Measurements from ENCODE around the gene CFAP45. TPM values are rescaled to one million over a fixed set of nuclear protein-coding genes. Genes with fewer than 3 reads are reported as not detected.

Gene CFAP45
- total RNA-seq, 1 donor from 2014 or later, result 0.74 TPM

DNA sequence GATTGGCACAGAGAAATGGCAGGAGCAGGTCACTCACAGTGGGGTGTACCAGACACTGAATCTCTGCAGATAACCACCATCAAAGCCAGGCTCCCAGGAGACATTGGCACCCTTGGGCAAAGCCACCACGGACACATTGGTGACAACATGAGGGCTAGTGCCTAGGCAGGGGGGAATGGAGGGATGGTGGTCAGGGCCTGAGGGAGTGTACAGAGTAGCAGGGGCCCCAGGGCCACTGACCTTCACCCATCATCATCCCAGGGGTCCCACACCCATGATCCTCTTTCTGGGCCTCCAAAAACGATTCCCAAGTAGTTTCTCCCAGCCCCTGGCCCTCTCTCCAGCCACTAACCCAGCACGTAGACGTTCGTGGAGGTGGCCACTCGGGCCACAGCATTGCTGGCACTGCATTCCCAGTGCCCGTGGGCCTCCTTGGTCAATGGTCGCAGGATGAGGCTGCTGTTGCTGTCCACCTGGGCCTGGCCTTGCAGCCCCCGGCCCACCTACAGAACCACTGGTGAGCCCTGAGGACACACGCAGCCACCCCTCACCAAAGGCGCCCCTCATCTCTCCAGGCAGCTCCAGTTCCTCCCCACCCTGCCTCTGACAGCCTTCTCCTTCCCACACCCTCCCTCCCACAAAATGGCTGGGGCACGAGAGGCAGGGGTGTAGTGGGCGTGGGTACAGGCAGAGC lies 31.3 kb upstream of the CFAP45 start:
- H3K4me1 Mint-ChIP-seq (ENCODE audit: low read depth), result peaks cover 1% of the 10 kb centered on the region
- TF ChIP-seq, protein P1, sequence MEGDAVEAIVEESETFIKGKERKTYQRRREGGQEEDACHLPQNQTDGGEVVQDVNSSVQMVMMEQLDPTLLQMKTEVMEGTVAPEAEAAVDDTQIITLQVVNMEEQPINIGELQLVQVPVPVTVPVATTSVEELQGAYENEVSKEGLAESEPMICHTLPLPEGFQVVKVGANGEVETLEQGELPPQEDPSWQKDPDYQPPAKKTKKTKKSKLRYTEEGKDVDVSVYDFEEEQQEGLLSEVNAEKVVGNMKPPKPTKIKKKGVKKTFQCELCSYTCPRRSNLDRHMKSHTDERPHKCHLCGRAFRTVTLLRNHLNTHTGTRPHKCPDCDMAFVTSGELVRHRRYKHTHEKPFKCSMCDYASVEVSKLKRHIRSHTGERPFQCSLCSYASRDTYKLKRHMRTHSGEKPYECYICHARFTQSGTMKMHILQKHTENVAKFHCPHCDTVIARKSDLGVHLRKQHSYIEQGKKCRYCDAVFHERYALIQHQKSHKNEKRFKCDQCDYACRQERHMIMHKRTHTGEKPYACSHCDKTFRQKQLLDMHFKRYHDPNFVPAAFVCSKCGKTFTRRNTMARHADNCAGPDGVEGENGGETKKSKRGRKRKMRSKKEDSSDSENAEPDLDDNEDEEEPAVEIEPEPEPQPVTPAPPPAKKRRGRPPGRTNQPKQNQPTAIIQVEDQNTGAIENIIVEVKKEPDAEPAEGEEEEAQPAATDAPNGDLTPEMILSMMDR (IDR thresholded peaks at IDR 0.05; ENCODE audit: unreplicated experiment), result no peak
- H3K9me3 Mint-ChIP-seq (ENCODE audit: low read depth), result no peaks in the 10 kb centered on the region
- H3K27ac Mint-ChIP-seq, result no peak overlapping the region
- no peaks in the 10 kb centered on the region for H3K27me3 Mint-ChIP-seq
- H3K36me3 Mint-ChIP-seq (ENCODE audit: insufficient read depth), result peaks cover 41% of the 10 kb centered on the region
- no peak overlapping the region for H3K4me3 Mint-ChIP-seq (ENCODE audit: low read depth)
- no peak for DNase-seq (ENCODE audit: low spot score, unreplicated experiment)

DNA sequence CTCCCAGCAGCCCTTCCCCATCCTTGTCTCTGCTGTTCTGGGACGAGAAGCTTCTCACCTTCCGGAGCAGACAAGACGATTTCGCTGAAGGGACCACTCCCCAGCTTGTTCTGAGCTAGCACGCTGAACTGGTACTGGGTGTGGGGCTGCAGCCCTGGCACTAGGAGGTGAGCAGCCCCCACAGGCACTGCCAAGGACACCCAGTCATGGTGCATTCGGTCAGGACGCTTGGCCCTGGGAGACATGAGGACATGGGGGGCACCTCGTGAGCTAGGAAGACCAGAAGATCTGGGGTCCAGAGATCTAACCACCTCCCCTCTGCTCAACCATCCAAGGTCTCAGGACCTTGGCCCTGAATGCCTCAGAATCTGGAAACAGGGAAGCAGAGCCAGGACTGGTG lies 30.7 kb upstream of the CFAP45 start:
- DNase-seq (ENCODE audit: low spot score, unreplicated experiment), result no peak
- H3K27ac Mint-ChIP-seq, result no peak overlapping the region

DNA sequence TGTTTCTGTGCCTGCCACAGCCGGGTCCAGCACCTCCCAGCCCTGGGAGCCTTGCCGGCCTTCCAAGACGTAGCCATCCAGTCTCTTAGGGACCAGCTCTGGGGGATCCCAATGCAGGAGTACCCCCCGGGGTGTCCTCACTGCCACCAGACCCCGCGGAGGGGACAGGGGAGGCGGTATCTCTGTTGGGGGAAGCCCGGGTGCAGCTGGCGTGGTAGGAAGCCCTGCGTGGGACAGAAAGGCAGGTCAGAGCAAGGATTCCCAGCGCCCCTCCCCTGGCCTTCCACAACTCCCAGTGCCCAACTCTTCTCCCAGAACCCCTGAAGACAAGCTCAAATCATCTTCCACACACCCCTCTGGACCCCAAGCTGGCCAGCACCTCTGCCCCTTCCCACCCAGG lies 30.3 kb upstream of the CFAP45 start:
- Mint-ChIP-seq H3K27ac (no peak overlapping the region), H3K4me3 (ENCODE audit: low read depth) (no peak overlapping the region), H3K4me1 (ENCODE audit: low read depth) (peaks cover 9% of the 10 kb centered on the region), H3K9me3 (ENCODE audit: low read depth) (no peaks in the 10 kb centered on the region), H3K36me3 (ENCODE audit: insufficient read depth) (peaks cover 33% of the 10 kb centered on the region), H3K27me3 (no peaks in the 10 kb centered on the region)
- DNase-seq (ENCODE audit: low spot score, unreplicated experiment), result no peak
- TF ChIP-seq, protein P1 (IDR thresholded peaks at IDR 0.05; ENCODE audit: unreplicated experiment), result no peak

More for the DNA sequence above, 30.7 kb upstream of the CFAP45 start:
- peaks cover 6% of the 10 kb centered on the region for H3K4me1 Mint-ChIP-seq (ENCODE audit: low read depth)
- TF ChIP-seq, protein P1 (IDR thresholded peaks at IDR 0.05; ENCODE audit: unreplicated experiment), result no peak
- H3K9me3 Mint-ChIP-seq (ENCODE audit: low read depth), result no peaks in the 10 kb centered on the region
- H3K36me3 Mint-ChIP-seq (ENCODE audit: insufficient read depth), result peaks cover 37% of the 10 kb centered on the region
- H3K27me3 Mint-ChIP-seq, result no peaks in the 10 kb centered on the region
- no peak overlapping the region for H3K4me3 Mint-ChIP-seq (ENCODE audit: low read depth)

DNA sequence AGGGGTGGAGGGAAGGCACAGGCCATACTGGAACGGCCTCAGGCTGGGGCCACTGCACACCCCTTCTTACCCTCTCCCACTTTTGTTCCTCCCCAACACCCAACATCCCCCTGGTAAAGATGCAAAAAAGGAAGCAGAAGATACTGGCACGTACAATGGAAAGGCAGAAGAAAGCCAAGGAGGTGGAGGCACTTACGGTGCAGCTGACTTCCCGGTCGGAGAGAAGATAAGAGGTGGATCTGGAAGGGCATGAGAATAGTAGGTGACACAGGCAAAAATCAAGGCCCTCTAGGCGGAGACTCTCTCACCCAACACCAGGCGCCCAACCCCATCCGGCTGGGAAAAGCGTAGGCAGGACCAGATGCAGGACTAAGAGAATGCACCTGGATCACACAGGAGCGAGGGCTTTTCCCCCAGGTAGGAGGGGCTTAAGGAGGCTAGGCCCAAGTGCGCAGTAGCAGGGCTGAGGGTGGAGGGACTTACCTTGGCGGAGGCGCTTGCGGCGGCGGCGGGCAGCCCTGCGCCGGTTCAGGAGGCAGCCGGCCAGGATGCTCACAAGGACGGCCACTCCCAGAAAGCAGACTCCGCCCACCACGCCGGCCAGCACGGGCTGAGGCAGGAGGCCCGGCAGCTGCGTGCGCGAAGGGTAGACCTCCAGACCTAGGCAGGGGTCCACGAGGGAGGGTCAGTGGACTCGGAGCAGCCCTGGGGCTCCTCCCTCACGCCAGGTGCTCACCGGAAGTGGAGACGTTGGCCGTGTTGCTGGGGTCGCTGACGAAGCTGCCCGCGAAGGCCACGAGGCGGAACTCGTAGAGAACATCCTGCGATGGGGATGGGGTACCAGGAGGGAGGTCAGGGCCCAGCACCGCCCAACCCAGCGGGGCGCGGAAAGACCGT lies 29.4 kb upstream of the CFAP45 start:
- no peak overlapping the region for H3K4me3 Mint-ChIP-seq (ENCODE audit: low read depth)
- peaks cover 29% of the 10 kb centered on the region for H3K36me3 Mint-ChIP-seq (ENCODE audit: insufficient read depth)
- TF ChIP-seq, protein P1 (IDR thresholded peaks at IDR 0.05; ENCODE audit: unreplicated experiment), result no peak
- H3K4me1 Mint-ChIP-seq (ENCODE audit: low read depth), result peaks cover 9% of the 10 kb centered on the region
- H3K27me3 Mint-ChIP-seq, result no peaks in the 10 kb centered on the region
- DNase-seq (ENCODE audit: low spot score, unreplicated experiment), result no peak
- H3K27ac Mint-ChIP-seq, result no peak overlapping the region
- no peaks in the 10 kb centered on the region for H3K9me3 Mint-ChIP-seq (ENCODE audit: low read depth)

DNA sequence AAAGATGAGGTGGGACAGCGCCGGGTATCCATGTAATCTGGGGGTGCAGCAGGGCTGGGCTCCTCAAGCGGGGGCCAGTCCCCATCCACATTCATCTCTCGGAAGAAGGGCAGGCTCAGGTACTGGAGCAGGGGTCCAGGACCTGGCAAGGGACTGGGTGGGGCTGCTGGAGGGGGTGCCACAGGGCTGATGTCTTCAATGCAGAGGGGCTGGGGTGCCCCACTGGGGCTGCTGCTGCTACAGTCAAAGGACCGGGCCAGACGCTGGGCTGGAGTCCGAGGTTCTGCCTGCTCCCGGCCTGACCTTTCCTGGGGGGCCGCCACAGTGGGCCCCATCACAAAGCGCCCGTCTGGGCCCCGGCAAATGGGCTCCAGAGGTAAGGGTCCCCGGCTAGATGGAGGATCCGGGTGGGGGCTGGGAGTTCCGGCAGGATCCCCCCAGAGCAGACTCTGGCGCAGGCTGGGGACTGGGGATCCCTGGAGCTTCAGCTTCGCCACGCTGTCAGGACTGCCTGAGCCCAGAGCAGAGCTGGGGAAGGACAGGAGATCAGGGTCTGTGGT lies 28.6 kb upstream of the CFAP45 start:
- TF ChIP-seq, protein P1 (IDR thresholded peaks at IDR 0.05; ENCODE audit: unreplicated experiment), result no peak
- Mint-ChIP-seq H3K27ac (no peak overlapping the region), H3K36me3 (ENCODE audit: insufficient read depth) (peaks cover 24% of the 10 kb centered on the region), H3K4me3 (ENCODE audit: low read depth) (no peak overlapping the region), H3K9me3 (ENCODE audit: low read depth) (no peaks in the 10 kb centered on the region), H3K4me1 (ENCODE audit: low read depth) (peaks cover 14% of the 10 kb centered on the region), H3K27me3 (no peaks in the 10 kb centered on the region)
- no peak for DNase-seq (ENCODE audit: low spot score, unreplicated experiment)
